Measurements from ENCODE around the gene ABCC4.

GRCh38 chr13:95099541-95099940 lies 201.7 kb downstream of the ABCC4 start:
- TF ChIP-seq CTCF (IDR thresholded peaks at IDR 0.05) (no peak), EZH2 (IDR thresholded peaks at IDR 0.05; ENCODE audit: borderline replicate concordance, insufficient read depth, low read depth, low read length, poor library complexity, severe bottlenecking) (no peak)
